ENCODE results near the gene LPAR1.

DNA sequence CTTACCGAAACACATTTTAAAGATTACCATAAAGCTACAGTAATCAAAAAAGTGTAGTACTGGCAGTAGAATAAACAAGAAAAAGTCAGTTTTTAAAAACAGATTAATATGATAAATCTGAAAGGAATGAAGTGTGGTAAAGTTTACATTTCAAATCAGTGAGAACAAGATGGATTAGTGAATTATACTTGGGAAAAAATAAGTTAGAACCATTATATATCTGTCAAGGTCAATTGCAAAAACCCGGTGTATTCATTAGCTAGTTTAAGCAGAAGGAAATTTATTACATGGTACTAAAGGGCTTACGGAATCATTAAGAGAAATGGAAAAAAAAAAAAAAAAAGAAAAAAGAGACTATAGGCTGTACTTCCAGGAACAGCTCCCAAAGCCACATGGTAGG lies 205.3 kb downstream of the LPAR1 start:
- TF ChIP-seq, protein P1, sequence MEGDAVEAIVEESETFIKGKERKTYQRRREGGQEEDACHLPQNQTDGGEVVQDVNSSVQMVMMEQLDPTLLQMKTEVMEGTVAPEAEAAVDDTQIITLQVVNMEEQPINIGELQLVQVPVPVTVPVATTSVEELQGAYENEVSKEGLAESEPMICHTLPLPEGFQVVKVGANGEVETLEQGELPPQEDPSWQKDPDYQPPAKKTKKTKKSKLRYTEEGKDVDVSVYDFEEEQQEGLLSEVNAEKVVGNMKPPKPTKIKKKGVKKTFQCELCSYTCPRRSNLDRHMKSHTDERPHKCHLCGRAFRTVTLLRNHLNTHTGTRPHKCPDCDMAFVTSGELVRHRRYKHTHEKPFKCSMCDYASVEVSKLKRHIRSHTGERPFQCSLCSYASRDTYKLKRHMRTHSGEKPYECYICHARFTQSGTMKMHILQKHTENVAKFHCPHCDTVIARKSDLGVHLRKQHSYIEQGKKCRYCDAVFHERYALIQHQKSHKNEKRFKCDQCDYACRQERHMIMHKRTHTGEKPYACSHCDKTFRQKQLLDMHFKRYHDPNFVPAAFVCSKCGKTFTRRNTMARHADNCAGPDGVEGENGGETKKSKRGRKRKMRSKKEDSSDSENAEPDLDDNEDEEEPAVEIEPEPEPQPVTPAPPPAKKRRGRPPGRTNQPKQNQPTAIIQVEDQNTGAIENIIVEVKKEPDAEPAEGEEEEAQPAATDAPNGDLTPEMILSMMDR (IDR thresholded peaks at IDR 0.05): no peak
- no peak for TF ChIP-seq EZH2 (IDR thresholded peaks at IDR 0.05)
- no peak for TF ChIP-seq EZH2phosphoT487 (IDR thresholded peaks at IDR 0.05)
